ENCODE results near the gene ADCK1. TPM values are rescaled to one million over a fixed set of nuclear protein-coding genes. Genes with fewer than 3 reads are reported as not detected.

The ADCK1 gene
- total RNA-seq, 1 experiment from 2014 or later: 10.3 TPM

DNA sequence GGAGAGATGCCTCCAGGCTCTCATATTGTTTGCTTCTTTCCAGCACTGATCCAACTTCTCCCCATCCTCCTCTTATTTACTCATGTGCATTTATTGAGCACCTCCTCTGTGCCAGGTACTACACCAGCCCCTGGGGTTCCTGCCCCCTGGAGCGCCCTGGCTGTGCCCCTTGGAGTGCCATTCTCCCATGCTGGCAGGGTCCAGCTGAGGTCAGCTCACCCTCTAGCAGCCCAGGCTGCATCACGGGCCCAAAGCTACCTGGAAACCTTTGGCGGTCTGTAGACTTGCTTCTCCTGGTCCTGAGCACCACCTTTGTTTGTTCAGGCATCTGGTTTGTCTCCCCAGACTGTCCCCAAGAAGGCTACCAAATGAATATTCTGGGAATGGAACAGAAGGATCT, 67.0 kb downstream of the ADCK1 start:
- no peak overlapping the region for H3K4me3 ChIP-seq (ENCODE audit: insufficient read depth, low read depth, low read length)
- H3K27me3 ChIP-seq (ENCODE audit: control insufficient read depth, insufficient read depth, low read length): no peaks in the 10 kb centered on the region
- no peak for DNase-seq
- no peaks in the 10 kb centered on the region for H3K36me3 ChIP-seq (replicated peaks; ENCODE audit: control insufficient read depth, insufficient read depth, low read length)

DNA sequence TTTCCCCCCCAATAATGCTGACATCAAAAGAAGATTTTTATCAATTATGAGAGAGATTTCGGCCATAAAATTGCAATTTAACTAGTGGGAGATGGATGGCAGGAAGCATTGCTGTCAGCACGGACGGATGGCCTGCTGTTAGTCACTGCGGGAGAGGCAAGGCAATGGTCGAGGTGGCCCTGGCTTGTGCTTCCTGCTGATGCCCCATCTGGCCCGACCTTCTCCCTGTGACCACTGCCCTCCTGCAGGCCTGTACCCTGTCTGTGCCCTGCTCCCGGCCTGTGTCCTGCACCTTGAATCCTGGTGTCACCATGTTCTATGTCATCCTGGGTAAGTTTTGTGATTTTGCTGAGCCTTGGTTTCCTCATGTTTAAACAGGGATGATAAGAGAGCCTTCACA, 67.6 kb downstream of the ADCK1 start:
- no peak for DNase-seq
- Histone ChIP-seq H3K36me3 (replicated peaks; ENCODE audit: control insufficient read depth, insufficient read depth, low read length) (no peaks in the 10 kb centered on the region), H3K27me3 (ENCODE audit: control insufficient read depth, insufficient read depth, low read length) (no peaks in the 10 kb centered on the region), H3K4me3 (ENCODE audit: insufficient read depth, low read depth, low read length) (no peak overlapping the region)

DNA sequence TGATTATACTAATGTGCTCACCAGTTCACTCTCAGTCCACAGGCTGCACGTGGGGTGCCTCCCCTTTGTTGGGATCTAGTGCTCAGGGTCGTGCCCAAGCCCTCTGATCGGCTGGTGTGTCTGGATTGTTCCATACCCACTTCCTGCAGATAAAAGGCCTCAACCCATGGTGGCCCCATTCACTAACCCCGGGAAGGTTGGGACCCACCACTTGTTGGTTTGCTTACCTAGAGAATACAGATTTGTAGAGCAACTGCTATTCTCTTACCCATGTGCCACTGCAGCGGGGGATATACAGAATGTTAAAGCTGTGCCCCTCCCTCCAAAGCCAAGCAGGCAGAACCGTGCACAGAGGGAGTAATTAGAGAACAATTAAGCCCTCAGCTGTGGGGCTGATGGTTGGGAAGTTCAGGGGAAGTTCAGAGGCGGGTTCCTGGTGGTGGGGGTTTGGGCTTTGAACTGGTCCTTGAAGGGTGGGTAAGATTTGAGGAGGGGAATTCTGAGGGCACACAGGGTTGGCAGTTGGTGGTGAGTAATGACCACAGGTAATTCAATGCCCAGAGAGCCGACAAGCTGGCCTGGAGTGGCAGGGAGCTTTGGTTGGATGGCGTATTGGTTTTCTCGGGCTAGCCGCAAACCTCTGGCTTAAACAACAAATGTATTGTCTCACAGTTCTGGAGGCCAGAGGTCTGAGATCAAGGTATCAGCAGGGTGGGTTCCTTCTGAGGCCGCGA, 68.8 kb downstream of the ADCK1 start:
- DNase-seq: no peak
- H3K27me3 ChIP-seq (ENCODE audit: control insufficient read depth, insufficient read depth, low read length): no peaks in the 10 kb centered on the region
- H3K4me3 ChIP-seq (ENCODE audit: insufficient read depth, low read depth, low read length): no peak overlapping the region
- no peaks in the 10 kb centered on the region for H3K36me3 ChIP-seq (replicated peaks; ENCODE audit: control insufficient read depth, insufficient read depth, low read length)

DNA sequence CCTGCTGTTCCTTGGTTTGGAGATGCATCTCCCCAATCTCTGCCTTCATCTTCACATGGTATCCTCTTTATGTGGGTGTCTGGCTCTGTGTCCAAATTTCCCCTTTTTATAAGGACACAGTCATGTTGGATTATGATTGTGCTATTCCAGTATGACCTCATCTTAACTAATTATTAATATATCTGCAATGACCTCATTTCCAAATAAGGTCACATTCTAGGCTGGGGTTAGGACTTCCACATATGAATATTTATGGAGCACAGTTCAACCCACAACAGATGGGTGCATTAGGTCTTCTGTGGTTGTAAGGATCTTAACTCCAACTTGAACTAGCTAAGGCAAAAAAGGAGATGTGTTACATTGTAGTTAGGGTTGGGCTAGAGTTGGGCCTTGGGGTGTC, 69.4 kb downstream of the ADCK1 start:
- H3K27me3 ChIP-seq (ENCODE audit: control insufficient read depth, insufficient read depth, low read length): no peaks in the 10 kb centered on the region
- H3K4me3 ChIP-seq (ENCODE audit: insufficient read depth, low read depth, low read length): no peak overlapping the region
- H3K36me3 ChIP-seq (replicated peaks; ENCODE audit: control insufficient read depth, insufficient read depth, low read length): no peaks in the 10 kb centered on the region
- no peak for DNase-seq

DNA sequence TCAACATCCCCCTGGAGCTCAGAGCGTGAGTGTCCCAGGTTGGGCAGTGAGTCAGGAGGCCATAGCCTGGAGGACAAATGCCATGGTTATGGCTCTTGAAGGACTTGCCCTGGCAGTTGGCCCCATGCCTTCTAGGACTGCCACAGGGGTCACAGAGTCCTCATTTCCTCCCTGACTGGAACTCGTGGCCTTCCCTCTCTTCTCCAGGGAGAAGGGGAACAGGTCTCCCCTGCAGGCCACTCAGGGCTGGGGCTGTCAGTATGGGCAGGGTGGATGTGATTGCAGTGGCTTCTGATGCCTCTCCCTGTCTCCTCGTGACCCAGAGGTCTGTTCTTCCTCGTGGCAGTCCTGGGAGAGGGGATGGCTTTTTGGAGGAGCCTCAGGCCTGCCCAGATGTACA, 70.7 kb downstream of the ADCK1 start:
- no peak for DNase-seq
- no peaks in the 10 kb centered on the region for H3K36me3 ChIP-seq (replicated peaks; ENCODE audit: control insufficient read depth, insufficient read depth, low read length)
- no peaks in the 10 kb centered on the region for H3K27me3 ChIP-seq (ENCODE audit: control insufficient read depth, insufficient read depth, low read length)
- no peak overlapping the region for H3K4me3 ChIP-seq (ENCODE audit: insufficient read depth, low read depth, low read length)

DNA sequence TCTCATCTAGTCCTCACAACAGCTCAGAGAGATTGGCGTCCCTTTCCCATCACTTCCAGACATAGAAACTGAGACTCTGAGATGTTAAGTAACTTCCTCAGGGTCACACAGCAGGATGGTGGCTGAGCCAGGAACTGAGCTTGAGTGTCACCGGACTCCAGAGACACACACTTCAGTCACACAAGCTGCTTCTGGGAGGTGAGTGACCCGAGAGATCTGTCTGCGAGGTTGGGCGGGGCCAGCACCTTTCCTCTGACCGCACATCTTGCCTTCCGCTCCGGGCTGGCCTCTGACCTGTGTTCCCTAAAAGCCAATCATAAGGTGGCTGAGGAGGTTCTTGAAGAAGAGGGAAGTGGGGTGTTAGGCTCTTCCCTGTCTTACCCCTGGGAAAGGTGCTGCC, 72.2 kb downstream of the ADCK1 start:
- no peak for DNase-seq
- no peaks in the 10 kb centered on the region for H3K36me3 ChIP-seq (replicated peaks; ENCODE audit: control insufficient read depth, insufficient read depth, low read length)
- H3K4me3 ChIP-seq (ENCODE audit: insufficient read depth, low read depth, low read length): no peak overlapping the region
- no peaks in the 10 kb centered on the region for H3K27me3 ChIP-seq (ENCODE audit: control insufficient read depth, insufficient read depth, low read length)

DNA sequence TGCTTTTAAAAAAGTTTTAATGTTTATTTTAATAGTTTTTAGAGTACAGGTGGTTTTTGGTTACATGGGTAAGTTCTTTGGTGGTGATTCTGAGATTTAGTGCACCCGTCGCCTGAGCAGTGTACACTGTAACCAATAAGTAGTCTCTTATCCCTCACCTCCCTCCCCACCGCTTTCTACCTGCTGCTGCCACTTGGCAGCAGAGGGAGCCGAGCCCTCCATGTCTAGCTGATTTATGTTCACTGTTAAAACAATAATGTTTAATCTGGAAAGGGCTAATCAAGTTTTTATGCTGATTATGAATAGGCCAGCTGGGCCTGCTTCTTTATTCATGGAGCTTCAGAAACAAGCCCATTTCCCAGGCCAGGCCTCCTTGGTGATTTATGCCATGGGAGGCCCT, 73.1 kb downstream of the ADCK1 start:
- Histone ChIP-seq H3K4me3 (ENCODE audit: insufficient read depth, low read depth, low read length) (no peak overlapping the region), H3K27me3 (ENCODE audit: control insufficient read depth, insufficient read depth, low read length) (no peaks in the 10 kb centered on the region), H3K36me3 (replicated peaks; ENCODE audit: control insufficient read depth, insufficient read depth, low read length) (no peaks in the 10 kb centered on the region)
- no peak for DNase-seq

DNA sequence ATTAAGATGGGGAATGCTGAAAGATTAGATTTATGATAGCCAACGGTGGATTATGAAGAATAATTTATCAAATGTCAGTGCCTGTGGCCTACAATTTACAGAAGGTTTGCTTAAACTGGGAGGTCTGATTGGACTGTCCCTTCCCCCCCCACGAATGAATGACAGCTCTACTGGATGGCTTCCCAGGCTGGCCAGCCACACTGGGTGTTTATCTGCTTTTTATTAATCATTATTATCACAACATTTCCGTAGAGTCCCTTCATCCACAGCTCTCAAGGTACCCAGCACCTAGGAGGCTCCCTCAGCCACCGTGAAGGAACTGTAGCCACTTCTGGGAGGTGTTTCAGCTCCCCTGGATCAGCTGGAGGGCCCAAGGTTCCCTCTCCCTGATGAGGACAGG, 78.9 kb downstream of the ADCK1 start:
- no peak overlapping the region for H3K4me3 ChIP-seq (ENCODE audit: insufficient read depth, low read depth, low read length)
- no peaks in the 10 kb centered on the region for H3K27me3 ChIP-seq (ENCODE audit: control insufficient read depth, insufficient read depth, low read length)
- H3K36me3 ChIP-seq (replicated peaks; ENCODE audit: control insufficient read depth, insufficient read depth, low read length): no peaks in the 10 kb centered on the region
- no peak for DNase-seq

DNA sequence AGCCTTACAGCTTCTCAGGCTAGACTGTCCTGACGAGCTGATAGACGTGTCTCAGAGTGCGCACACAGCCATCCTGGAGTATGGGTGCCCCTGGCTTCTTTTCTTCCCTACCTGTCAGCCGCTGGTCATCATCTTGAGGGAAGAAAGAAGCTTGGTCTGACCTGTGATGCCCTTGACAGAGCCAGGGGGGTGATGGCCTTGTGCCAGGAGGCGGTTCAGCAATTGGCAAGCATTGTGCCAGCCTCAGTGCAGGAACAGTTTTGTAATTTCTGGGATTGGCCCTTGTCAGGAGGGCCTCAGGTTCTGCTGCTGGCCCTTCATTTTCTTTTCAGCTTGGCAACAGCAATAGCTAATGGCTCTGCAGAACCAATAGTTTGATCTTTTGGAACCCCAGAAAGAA, 80.1 kb downstream of the ADCK1 start:
- no peak for DNase-seq
- Histone ChIP-seq H3K4me3 (ENCODE audit: insufficient read depth, low read depth, low read length) (no peak overlapping the region), H3K36me3 (replicated peaks; ENCODE audit: control insufficient read depth, insufficient read depth, low read length) (no peaks in the 10 kb centered on the region), H3K27me3 (ENCODE audit: control insufficient read depth, insufficient read depth, low read length) (no peaks in the 10 kb centered on the region)

DNA sequence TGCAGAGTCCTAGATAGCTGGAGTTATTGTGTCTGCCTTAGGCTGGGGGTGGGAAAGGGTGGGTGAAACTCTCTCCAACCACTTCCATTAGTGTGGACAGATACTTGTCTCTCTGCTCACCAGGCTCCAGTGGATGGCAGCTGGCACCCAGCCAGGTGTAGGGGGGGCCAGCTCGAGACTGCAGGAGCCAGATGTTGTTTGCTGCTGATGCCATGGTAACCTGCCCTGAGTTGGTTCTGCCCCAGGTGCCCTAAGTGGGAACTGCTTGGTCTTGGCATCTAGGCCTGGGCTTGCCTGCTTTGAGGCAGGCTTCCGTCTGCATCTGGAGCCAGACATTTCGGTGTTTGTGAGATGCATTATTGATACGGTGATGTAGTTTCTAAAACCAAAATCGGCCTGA, 82.2 kb downstream of the ADCK1 start:
- Histone ChIP-seq H3K27me3 (ENCODE audit: control insufficient read depth, insufficient read depth, low read length) (no peaks in the 10 kb centered on the region), H3K4me3 (ENCODE audit: insufficient read depth, low read depth, low read length) (no peak overlapping the region), H3K36me3 (replicated peaks; ENCODE audit: control insufficient read depth, insufficient read depth, low read length) (no peaks in the 10 kb centered on the region)
- DNase-seq: no peak

DNA sequence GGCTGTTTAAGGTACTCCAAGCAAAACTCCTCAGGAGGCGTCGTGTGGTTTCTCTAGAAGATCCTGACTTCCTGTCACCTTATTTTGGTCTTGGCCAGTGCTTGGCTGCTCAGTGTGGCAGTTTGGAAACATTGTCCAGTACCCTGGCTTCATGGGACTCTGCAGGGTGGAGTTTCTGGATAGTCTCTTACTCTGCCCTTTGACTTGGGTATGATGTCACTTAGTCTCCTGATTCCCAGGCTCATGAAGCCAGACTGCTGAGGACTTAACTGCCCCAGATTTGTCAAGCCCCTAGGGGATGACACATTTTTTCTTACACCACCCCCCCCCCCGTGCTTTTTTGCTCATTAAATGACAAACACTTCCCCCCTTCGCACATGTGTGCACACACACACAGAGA, 82.7 kb downstream of the ADCK1 start:
- no peaks in the 10 kb centered on the region for H3K27me3 ChIP-seq (ENCODE audit: control insufficient read depth, insufficient read depth, low read length)

DNA sequence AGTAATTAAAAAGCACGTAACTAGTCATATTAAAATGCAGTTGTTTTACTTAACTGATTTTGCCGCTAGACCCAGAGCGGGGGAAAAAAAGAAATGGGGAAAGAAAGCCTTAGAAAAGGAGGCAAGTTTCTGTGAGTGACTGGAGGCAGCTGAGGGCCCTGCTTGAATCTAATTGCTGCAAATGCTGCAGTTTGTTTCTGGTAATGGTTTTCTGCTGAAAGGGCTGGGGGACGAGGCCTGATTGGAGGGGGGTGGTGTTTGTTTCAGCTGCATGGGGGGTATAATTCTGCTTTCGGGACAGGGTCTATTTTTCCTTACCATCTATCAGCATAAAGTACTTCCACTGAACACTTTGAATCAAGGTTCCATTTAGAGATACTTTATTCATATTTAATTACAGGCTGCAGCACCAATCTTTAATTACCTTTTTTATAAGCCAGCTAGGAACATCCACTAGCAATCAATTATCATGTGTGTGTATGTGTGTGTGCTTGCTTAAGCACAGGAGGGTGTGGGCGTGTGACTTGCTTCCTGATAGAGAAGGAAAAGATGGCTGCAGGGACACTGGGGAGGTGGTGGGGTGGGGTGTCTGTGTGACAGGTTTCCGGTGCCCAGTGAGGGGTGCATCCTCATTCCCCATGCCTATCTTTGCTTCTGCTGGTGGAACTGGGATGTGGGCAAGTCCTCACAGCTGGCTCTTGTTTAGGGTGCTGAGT, 83.4 kb downstream of the ADCK1 start:
- Histone ChIP-seq H3K4me3 (ENCODE audit: insufficient read depth, low read depth, low read length) (no peak overlapping the region), H3K27me3 (ENCODE audit: control insufficient read depth, insufficient read depth, low read length) (no peaks in the 10 kb centered on the region), H3K36me3 (replicated peaks; ENCODE audit: control insufficient read depth, insufficient read depth, low read length) (no peaks in the 10 kb centered on the region)
- no peak for DNase-seq

More for the DNA sequence above, 82.7 kb downstream of the ADCK1 start:
- Histone ChIP-seq H3K36me3 (replicated peaks; ENCODE audit: control insufficient read depth, insufficient read depth, low read length) (no peaks in the 10 kb centered on the region), H3K4me3 (ENCODE audit: insufficient read depth, low read depth, low read length) (no peak overlapping the region)
- DNase-seq: no peak

DNA sequence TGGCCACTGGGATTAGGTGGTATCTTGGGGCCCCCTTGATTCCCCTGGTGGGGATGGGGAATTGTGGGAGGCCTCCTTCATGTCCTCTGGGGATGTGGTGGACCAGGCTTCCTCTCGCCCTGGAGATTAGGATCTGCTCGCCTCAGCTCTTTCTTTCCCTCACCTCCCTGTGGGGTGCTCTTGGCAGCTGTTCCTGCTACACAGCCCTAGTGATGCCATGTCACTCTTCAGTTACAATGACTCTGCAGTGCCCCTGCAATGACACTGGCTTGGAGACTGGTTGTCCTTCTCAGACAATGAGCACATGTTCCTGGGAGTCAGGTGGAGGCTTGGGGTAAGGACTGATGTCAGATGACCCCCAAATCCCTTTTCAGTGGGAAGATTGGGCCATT, 83.9 kb downstream of the ADCK1 start:
- no peaks in the 10 kb centered on the region for H3K27me3 ChIP-seq (ENCODE audit: control insufficient read depth, insufficient read depth, low read length)
- no peak overlapping the region for H3K4me3 ChIP-seq (ENCODE audit: insufficient read depth, low read depth, low read length)
- no peaks in the 10 kb centered on the region for H3K36me3 ChIP-seq (replicated peaks; ENCODE audit: control insufficient read depth, insufficient read depth, low read length)
- DNase-seq: no peak

DNA sequence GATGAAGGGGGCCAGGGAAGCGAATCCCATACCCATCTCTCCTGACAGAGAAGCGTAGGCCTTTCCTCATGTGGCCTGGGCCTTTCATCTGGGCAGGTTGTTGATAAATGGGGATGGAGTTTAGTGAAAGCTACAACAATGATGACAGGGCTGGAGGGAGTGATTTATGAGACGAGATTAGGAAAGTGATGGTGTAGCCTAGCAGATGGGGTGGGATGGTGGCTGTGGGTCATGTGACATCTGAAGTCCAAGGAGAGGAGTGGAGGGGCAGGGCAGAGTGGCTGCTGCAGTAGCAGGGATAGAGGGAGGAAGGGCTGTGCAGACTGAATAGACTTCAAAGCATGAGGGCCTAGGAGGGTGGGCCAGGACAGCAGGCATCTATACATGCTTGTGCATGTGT, 85.5 kb downstream of the ADCK1 start:
- no peaks in the 10 kb centered on the region for H3K36me3 ChIP-seq (replicated peaks; ENCODE audit: control insufficient read depth, insufficient read depth, low read length)
- DNase-seq: no peak
- H3K27me3 ChIP-seq (ENCODE audit: control insufficient read depth, insufficient read depth, low read length): no peaks in the 10 kb centered on the region
- H3K4me3 ChIP-seq (ENCODE audit: insufficient read depth, low read depth, low read length): no peak overlapping the region

DNA sequence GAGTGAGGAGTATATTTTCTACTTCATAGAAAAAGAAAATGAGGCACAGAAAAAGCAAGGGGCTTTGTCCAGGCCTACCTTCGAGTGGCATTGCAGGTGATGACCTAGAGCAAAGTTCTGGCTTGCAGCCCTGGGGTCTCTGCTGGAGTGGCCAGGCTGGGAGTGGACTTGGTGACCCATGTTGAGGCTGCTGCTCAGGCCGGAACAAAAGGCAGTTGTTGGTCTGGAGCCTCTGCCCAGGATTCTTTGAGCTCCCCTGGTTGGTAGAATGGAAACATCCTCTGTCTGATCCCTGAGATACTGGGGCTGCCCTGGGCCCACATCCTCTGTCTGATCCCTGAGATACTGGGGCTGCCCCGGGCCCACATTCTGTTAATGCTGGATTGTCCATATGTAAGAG, 86.1 kb downstream of the ADCK1 start:
- Histone ChIP-seq H3K4me3 (ENCODE audit: insufficient read depth, low read depth, low read length) (no peak overlapping the region), H3K27me3 (ENCODE audit: control insufficient read depth, insufficient read depth, low read length) (no peaks in the 10 kb centered on the region), H3K36me3 (replicated peaks; ENCODE audit: control insufficient read depth, insufficient read depth, low read length) (no peaks in the 10 kb centered on the region)
- no peak for DNase-seq
